ENCODE measurements around the gene DSCAML1.

The DSCAML1 gene

DNA sequence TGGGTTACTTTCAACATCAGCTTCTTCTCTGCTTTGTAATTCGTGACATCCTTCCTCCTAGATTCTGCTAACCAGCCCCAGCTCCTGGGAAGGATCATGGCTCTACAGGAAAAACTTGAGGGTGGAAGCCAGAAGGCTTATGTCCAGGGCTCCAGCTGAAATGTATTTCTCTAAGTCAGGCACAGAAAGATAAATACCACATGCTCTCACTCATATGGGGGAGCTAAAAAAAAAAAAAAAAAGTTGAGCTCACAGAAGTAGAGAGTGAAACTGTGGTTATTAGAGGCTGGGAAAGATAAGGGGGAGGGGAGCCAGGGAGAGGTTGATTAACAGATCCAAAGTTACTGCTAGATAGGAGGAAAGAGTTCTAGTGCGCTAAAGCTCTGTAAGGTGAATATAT, 74.9 kb downstream of the DSCAML1 start:
- no peak for DNase-seq (ENCODE audit: low read depth)

- no peak for DNase-seq (ENCODE audit: low read depth)
Measured at GRCh38 chr11:117720061-117720511, 76.9 kb downstream of the DSCAML1 start.

DNA sequence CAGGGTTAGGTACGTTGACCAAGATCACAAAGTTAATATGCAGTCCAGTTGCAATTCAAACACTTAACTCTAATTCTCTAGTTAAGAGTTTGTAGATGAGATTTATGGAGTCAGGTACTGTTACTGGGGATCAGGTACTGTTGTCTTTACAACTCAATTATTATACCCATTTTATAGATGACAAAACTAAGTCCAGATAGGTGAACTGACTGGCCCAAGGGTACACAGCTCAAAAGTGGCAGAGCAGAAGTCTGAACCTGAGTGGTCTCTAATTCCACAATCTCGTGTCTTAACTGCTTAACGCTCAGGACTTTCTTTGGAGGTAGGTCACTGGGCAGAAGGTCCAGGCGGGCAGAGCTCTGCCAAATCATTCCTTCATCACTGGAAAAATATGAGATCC, 77.5 kb downstream of the DSCAML1 start:
- DNase-seq (ENCODE audit: low read depth), result no peak

GRCh38 chr11:117717485-117718314, 79.3 kb downstream of the DSCAML1 start:
- DNase-seq (ENCODE audit: low read depth), result no peak

DNA sequence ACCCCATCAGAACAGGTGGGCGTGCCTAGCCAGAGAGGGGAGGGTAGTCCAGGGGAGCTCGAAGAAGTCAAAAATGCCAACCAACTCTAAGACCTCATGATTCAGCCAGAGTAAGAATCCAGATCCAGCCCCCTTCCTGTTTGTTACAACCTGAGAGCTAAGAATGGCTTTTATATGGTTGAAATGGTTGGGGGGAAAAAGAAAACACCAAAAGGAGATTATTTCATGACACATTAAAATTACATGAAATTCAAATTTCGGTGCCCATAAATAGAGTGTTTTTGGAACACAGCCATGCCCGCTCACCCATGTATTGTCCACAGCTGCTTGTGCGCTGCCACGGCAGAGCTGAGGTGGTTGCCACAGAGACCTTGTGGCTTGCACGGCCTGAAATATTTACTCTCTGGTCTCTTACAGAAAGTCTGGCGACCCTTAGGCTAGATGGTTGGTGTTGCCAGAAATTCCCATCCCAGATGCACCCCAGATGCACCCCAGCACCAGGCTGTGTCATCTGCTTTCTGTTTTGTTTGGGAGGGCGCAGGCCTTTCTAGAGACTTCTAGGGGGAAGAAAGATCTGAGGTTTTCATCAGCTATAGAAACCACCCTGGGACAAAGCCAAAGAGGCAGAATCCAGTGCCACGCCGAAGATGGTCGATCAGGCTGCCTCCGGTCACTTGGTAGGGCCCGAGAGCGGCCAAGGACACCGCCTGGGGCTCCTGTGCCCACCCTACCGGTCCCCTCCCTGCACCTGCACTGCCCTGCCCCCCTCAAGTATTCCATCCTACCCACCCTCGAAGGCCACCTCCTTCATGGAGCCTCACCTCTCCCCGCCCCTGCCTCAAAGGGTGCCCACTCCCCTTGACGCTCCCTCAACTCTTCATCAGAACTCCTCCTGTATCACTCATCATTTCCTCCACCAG, 80.2 kb downstream of the DSCAML1 start:
- no peak for DNase-seq (ENCODE audit: low read depth)

GRCh38 chr11:117715801-117716200, 81.2 kb downstream of the DSCAML1 start:
- DNase-seq (ENCODE audit: low read depth), result no peak

- no peak for DNase-seq (ENCODE audit: low read depth)
Measured at GRCh38 chr11:117713538-117713991, 83.5 kb downstream of the DSCAML1 start.

DNA sequence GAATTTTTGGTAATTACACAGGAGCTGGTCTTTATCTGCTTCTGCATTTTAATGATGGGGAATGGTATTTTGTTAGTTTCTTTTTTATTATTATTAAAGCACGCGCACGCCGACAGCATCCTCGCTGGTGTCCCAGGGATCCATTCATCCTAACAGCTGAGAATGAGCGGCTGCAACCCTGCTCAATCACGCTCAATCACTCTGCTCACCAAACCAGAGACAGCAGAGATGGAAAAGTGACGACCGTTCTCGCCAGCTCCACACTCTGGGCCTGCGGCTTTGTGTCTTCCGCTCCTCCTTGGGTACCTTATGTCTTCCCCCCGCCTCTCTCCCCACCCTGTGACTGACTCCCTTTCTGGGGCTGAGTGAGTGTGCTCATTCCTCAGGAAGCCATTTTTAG, 84.5 kb downstream of the DSCAML1 start:
- DNase-seq (ENCODE audit: low read depth), result no peak

GRCh38 chr11:117711331-117711730, 85.7 kb downstream of the DSCAML1 start:
- DNase-seq (ENCODE audit: low read depth), result no peak

DNA sequence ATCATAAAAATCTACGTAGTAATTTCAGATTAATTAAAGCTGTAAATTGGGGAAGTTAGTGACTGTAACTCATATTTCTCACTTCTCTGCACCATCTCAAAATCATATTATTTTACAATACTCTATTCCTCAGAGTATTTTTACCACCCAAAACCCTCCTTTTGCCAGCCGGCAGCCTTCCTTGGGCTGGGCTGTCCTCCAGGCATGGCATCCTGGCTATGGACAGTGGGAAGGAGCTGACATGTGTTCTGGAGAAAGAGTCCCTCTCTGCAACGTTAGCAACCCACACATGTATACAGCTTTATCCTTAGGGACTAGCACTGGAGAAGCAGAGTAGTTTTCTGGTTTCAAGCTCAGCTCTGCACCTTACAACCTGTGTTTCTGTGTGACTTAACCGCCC, 86.8 kb downstream of the DSCAML1 start:
- DNase-seq (ENCODE audit: low read depth), result no peak

DNA sequence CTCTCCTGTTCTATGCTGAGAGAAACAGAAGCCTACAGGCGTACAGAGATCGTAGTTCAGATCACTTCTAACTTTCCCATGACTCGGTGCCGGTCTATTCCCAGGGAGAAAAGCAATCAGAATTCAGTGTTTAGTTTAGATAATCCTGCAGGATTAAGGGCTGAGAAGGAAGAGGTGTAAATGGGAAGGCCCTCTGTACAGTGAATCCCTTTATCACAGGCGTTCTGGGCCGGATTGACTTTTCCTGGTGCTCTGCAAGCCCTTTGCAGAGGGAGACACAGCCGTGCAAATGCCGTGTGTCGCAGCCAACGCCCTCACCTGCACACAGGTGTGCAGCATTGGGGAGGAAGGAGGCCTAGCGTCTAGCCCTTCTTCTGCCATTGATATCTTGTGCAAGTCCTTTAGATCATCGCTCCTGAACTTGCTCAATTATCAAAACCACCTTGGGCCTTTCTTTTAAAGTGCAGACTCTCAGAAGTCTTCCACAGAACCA, 90.6 kb downstream of the DSCAML1 start:
- no peak for DNase-seq (ENCODE audit: low read depth)

- DNase-seq (ENCODE audit: low read depth), result no peak
Measured at GRCh38 chr11:117705866-117706265, 91.2 kb downstream of the DSCAML1 start.

DNA sequence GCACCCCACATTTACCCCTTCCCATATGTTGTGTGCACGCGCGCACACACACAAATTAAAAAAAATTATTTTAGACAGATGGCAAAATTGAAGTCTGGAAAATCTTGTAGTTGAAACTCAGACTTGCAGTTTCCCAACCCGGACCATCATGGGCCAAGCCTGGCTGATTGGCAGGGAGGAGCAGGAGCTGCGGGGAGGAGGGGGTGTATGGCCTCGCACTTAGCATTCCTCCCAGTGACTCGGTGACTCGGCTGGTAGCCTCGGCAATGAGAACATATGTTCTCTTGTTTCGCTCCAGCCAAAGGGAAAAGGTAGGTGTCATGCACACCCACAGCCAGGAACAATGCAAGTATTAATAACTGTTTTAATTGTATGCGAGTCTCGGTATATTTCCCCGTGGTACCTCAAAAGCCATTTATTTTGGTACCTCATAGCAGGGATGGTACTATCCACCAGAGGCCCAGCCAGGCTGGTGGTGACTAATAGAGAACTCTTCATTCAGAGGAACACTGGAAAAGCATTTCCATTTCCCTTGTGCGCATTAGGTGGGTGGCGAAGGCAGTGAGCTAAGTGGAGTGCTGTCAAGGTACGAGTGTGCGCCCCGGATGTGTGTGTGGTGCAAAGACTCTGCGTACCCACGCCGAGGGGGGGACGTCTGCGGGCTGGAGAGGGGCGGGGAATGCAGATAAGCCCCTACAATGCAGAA, 92.5 kb downstream of the DSCAML1 start:
- DNase-seq (ENCODE audit: low read depth), result no peak

GRCh38 chr11:117702946-117703598, 93.9 kb downstream of the DSCAML1 start:
- no peak for DNase-seq (ENCODE audit: low read depth)

DNA sequence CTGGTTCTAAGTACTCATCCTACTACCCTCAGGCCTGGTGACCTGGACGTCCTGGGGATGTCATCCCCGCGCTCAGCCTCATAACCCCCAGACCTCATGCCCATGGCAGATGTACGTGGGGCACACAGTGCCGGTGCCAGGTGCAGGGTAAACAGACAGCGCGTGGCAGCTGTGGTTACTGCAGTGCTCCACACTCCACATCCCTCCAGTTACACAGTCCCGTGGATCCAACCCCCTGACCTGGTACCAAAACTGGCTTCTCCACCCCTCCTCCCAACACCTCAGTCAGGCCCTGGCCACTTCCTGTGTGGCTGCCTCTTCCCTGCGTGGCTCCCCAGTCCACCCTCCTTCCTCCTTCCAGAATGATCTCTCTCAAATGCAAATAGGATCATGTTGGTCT, 95.2 kb downstream of the DSCAML1 start:
- DNase-seq (ENCODE audit: low read depth), result no peak

- no peak for DNase-seq (ENCODE audit: low read depth)
Measured at GRCh38 chr11:117700551-117700950, 96.5 kb downstream of the DSCAML1 start.

GRCh38 chr11:117697319-117697718, 99.7 kb downstream of the DSCAML1 start:
- DNase-seq (ENCODE audit: low read depth), result no peak

DNA sequence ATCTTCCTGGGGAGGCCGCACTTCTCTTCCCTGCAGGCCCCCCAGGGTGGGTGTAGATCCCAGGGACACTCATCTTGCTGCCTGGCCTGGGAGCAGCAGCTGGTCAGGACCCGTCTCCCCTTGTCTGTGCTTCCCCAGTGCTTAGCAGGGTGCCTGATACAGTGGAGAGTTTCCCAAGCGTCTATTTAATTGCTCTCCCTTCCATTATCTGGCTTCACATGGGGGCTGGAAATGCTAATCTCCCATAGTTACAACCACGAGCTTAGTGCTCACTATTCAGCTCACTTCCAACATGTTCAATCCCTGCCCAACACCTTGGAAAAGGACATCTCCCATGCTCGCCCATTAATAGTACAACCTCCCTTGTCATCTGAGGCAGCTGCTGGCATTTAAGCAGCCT, 100.5 kb downstream of the DSCAML1 start:
- DNase-seq (ENCODE audit: low read depth), result no peak

- DNase-seq (ENCODE audit: low read depth), result no peak
Measured at GRCh38 chr11:117693344-117693743, 103.7 kb downstream of the DSCAML1 start.

- no peak for DNase-seq (ENCODE audit: low read depth)
Measured at GRCh38 chr11:117691516-117691915, 105.5 kb downstream of the DSCAML1 start.

DNA sequence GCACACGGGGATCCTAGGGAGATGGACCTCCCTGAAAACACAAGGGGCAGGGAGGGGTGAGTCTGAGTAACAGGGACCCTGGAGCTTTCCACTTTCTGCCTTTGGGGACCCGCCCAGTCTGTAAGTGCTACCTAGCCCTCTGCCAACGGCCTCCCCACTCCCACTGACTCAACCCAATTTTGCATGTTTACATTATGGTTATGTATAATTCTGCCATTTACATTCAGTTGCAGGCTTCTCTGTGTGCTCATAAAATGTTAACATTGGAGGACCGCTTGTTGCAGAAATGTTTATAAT, 105.8 kb downstream of the DSCAML1 start:
- no peak for DNase-seq (ENCODE audit: low read depth)

All from activated T-cell treated with anti-CD3 and anti-CD28 coated beads for 1 hour (primary cell).